IPS DF 4.7 (cell line): ENCODE measurements around the gene UBAP2L.
A peak's percentile ranks its signal among the peaks of the same experiment; 100 is the strongest.
"Not testable (repeated sequence)": the region's sequence is repeated elsewhere in the genome, so short reads cannot be mapped to it uniquely, and the experiment has no call there.

Experiments used
- DNase-seq: peaks from one replicate; pipeline ENCODE4 v3.0.0-alpha.2; 2013; ENCODE audit warnings: low spot score; ENCODE audit errors: extremely low read depth

Gene UBAP2L

DNA sequence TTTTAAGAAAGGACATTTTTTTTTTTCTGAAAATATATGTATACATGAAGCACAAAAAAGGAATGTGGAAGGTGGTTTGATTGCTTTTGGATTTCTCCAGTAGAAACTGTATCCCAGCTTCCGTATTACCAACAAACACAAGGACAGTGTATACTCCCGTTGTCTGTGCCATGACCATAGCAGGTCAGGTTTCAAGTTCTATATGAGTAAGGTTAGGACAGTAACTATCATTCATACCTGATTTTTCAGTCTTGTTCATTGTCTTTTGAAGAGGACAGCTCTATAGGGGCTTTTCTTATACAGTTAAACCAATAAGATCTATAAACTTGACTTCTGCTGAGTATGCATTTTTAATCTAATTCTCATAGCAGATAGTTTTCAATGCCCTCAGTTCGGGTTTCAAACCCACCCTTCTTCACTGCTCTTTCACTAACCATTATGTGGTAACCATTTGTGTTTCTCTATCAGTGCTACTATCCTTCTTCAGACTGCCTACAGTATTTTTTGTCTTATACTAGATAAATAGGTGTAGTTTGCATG is 19.6 kb downstream of the UBAP2L start:
- DNase-seq = no peak

DNA sequence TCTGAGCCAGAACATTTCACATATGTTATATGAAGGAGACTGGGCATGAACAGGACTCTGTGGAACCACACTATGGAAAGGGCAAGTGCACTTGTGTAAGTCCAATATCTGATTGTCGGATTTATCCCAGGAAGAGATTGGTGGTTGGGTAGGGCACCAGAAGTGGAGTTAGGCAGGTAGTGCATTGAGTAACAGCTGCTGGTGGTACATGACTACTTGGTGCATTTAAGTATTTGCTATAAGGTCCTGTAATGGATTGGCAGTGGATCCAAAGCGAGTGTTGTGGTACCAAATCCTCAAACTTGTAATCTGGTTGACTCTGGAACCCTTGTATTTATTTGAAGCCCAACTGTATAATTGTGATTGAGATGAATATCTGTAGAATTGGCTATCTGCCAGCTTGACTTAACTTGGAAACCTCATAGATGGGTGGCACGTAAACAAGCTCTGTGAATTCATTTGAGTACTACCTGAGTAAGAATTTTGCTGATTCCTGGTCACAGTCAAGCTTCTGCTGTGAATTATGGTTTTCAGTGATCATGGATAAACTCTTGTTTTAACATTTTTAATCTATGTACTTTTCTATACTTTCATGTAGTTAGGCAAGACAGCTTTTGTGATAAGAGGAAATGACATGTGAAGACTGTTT is 21.1 kb downstream of the UBAP2L start:
- no peak for DNase-seq

DNA sequence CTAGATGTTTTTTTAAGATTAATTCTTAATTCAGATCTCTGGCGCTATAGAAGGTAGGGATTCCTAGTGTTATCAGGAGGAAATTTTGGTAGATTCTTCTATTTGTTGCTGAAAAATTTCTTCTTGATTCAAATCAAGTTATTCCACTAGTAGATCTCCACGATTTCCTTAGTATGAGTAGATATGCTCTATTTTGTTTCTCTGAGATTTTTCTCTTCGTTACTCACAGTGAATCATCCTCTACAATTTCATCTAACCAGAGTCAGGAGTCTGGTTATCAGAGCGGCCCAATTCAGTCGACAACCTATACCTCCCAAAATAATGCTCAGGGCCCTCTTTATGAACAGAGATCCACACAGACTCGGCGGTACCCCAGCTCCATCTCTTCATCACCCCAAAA is 32.9 kb downstream of the UBAP2L start:
- DNase-seq = no peak

DNA sequence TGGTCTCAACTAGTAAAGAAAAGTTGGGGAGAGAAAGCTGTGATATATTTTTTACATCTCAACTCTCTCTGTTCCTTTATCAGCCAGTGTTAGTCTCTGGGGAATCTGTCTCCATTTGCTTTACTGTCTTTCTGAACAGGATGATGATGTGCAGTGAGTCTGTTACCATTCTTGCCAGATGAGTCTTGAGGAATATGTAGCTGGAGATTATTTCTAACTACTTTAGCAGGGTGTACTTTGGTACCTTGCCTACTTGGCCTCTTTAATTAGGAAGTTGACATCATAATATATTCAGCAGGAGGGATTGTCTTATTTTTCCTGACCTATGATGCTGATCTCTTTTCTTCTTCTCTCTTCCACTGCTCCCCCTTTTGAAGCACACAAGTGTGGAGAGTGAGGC is 35.9 kb downstream of the UBAP2L start:
- DNase-seq = no peak

- no peak for DNase-seq
Measured at GRCh38 chr1:154258784-154259183, 38.0 kb downstream of the UBAP2L start.

GRCh38 chr1:154260127-154260526 is 39.4 kb downstream of the UBAP2L start:
- no peak for DNase-seq

DNA sequence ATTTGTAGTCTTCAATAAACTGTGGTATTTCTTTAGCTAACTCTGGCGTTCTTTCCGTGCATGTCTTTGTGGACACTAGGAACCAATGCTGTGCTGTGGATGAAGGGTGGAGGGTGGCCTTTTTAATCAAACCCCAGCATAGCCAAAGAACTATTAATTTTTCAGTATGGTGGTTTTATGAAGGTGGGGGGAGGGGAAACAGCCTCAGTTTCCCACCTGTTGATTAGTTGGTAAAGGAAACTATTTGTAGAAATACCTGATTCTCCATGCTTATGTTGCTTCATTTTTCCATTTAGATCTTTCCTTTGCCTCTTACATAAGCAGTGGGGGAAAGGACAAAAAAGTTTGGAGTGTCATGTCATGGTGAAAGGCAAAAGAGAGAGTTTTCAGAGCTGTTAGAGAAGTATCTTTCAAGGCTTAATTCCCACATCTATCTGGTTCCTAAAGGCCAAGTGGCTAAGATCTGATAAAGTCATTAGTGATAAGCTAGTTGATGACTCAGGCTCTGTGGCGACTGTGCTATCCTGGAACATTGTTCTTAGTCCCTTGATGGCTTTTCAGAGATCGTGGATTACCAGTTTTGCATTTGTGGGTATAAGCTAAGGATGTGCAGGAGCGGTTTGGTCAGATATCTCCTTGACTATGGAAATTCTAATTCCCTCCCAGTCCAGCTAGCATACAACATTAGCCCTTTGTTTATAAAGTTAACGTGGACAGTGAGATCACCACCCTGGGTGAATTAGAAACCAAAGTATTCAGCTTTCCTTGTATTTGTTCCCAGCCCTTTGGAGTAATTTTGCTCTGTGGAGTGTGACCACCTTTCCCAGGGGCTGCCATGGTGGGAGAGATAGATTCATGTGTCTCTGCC is 42.9 kb downstream of the UBAP2L start:
- no peak for DNase-seq

DNA sequence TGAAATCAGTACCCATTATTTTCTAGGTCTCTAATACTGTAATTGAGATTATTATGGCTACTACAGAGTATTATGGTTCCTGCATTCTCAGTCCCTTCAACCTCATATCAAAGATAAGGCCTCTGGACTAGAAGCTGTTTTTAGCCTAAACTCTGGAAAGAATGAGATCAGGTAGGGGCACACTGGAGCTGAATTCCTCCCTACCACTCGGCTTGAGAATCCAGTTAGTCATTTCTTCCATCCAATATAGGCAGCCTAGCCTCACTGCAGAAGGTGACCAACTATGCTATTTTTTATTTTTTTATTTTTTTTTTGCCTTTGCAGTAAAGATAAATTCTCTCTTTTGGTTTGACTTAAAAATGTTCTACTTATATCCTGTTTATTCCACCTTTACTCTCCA is 43.7 kb downstream of the UBAP2L start:
- no peak for DNase-seq

- DNase-seq = no peak
Measured at GRCh38 chr1:154265586-154265985, 44.8 kb downstream of the UBAP2L start.

DNA sequence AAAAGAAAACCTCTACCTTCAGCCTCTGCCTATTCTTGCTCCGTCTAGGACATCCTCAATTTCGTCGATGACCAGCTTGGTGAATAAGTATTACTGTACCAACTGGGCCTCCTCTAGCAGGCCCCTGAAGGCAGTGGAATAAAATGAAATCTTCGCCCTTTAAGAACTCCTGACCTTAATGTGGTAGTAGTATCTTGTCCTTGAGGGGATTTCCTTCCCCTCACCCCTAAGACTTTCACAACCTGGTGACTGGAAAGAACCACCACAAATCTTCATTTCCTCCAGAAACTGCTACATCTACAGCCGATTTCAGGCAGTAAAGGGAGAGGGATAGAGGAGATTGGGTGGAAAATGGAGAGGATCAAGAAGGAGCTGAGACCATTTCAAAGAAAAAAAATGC is 50.1 kb downstream of the UBAP2L start:
- no peak for DNase-seq

DNA sequence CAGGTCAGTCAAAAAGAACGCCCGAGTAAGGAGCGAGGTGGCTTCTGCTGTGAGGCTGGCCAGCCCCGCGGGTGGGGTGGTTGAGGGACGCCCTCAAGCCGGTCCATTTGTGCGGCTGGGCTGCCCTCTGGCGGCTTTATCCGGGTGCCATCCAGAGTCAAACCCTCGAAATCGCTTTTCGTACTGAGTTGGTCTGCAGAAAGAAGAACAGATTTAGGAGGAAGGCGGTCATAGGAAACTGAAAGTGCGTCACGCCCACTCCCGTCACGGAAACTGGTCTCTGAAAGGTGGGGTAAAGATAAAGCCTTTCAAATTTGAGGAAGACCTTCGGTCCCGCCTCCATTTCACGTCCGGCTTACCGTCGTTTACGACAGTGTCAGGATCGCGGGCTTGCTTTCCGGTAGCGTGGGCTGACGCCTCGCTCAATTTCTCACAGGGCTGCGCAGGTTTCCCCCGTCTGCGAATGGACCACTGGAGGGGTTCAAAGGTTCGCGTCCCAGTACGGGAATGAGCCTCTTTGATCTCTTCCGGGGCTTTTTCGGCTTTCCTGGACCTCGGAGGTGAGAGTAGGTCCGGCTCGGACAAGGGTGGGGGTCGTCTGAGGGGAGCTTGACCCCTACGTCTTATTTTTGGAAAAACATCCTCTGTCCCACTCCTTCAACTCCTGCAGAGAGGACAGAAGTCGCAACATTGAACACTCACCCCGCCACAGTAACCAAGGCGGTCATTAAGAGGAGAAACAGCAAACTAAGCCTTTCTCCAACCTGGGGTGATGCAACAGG is 51.7 kb downstream of the UBAP2L start, which contains the start of gene HAX1:
Gene HAX1 (plus strand): TSS at position 413 of the 782 bp plus-strand sequence. CDS start 95 bp downstream, at position 508.
- peak; percentile 90 for DNase-seq

DNA sequence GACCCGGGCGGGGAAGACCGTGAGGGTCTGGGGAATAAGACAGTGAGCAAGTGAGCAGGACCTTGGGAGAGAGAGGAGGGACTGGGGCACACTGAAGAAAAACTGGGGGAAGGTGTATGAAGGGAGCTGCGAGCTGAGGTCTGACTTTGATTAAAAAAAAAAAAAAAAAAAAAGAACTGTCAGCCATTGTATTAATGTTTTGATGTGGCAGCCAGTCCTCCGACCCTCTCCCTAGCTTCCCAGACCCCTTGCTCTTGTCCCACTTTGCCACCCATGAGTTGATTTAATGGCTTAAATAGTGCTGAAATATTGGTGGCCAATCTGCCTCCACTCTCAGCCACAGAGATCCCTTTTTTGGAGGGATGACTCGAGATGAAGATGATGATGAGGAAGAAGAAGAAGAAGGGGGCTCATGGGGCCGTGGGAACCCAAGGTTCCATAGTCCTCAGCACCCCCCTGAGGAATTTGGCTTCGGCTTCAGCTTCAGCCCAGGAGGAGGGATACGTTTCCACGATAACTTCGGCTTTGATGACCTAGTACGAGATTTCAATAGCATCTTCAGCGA is 52.3 kb downstream of the UBAP2L start:
- no peak for DNase-seq

DNA sequence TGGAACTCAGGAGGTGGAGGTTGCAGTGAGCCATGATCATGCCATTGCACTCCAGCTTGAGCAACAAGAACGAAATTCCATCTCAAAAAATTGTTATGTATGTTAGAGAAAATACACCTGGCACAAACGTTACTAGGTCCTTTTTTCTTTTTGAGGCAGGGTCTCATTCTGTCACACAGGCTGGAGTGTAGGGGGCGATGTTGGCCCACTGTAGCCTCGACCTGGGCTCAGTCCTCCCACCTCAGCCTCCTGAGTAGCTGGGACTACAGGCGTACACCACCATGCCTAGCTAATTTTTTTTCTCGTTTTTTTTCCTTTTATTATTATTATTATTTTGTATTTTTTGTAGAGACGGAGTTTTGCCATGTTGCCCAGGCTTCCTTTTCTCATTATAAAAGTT is 56.0 kb downstream of the UBAP2L start:
- no peak for DNase-seq

DNA sequence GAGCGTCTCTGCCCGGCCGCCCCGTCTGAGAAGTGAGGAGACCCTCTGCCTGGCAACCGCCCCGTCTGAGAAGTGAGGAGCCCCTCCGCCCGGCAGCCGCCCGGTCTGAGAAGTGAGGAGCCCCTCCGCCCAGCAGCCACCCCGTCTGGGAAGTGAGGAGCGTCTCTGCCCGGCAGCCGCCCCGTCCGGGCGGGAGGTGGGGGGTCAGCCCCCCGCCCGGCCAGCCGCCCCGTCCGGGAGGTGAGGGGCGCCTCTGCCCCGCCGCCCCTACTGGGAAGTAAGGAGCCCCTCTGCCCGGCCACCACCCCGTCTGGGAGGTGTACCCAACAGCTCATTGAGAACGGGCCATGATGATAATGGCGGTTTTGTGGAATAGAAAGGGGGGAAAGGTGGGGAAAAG is 66.8 kb downstream of the UBAP2L start:
- not testable (repeated sequence) for DNase-seq

DNA sequence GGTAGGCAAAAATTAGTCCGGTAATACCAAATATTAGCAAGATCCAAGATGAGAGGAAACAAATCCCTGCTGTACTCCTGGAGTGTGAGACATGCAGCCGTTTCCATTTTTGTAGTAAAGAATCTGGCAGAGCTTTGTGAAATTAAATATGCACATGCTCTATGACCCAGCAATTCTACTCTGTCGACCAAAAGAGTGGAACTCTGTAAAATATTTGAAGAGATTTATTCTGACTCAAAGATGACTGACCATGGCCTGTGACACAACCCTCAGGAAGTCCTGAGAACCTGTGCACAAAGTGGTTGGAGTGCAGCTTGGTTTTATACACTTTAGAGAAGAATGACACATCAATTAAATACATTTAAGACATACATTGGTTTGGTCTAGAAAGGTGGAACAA is 67.9 kb downstream of the UBAP2L start:
- DNase-seq = no peak

GRCh38 chr1:154290921-154291320 is 70.2 kb downstream of the UBAP2L start:
- no peak for DNase-seq

DNA sequence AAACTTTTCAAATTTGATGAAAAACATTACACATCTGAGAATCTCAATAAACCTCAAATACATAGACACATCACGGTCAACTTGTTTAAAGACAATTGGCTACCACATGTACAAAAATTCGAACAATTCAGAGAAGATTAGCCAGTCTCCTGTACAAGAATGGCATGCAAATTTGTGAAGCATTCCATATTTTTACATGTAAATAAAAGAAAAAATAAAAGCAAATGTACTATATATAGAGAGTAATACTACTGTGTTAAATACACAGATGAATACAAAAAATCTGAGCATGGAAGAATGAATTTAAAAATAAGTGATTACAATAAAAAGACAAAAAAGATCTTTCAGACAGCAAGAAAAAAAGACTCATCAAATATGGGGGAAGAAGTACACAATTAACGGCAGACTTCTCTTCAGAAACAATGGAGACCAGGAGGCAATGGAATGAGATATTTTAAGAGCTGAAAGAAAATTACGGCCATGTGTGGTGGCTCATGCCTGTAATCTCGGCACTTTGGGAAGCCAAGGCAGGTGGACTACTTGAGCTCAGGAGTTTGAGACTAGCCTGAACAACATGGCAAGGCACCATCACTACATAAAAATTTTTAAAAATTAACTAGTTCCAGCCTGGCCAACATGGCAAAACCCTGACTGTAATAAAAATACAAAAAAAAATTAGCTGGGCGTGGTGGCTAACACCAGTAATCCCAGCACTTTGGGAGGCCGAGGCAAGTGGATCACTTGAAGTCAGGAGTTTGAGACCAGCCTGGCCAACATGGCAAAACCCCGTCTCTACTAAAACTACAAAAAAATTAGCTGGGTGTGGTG is 74.9 kb downstream of the UBAP2L start:
- DNase-seq = no peak

- no peak for DNase-seq
Measured at GRCh38 chr1:154301582-154301981, 80.8 kb downstream of the UBAP2L start.

- DNase-seq = no peak
Measured at GRCh38 chr1:154304664-154305337, 84.0 kb downstream of the UBAP2L start.

GRCh38 chr1:154306151-154306550 is 85.4 kb downstream of the UBAP2L start:
- no peak for DNase-seq
